Raji (cell line): Measurements from ENCODE around the gene RWDD4.

Experiments used
- POLR2A ChIP-seq: IDR thresholded peaks from 2 replicates; pipeline ENCODE4 v1.6.1; 2011; ENCODE audit warnings: low read depth, low read length, control low read depth; ENCODE audit not compliant: insufficient read depth

RWDD4 gene

DNA sequence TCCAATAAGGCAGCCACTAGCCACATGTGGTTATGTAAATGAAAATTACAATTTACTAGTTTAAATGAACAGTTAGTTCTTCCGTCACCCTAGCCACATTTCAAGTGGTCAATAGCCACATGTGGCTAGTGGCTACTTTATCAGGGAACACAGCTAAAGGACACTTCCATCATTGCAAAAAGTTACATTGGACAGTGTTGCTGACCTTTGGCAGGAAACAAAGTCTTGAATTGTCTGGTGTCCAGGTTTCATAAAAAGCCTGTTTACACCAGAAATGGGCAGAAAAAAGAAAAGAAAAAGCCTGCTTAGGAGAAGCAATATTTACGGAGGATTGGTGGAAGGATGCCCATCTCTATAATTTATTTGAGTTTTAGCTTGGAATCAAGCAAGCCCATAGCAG, 38.6 kb downstream of the RWDD4 start:
- no peak for TF ChIP-seq POLR2A

DNA sequence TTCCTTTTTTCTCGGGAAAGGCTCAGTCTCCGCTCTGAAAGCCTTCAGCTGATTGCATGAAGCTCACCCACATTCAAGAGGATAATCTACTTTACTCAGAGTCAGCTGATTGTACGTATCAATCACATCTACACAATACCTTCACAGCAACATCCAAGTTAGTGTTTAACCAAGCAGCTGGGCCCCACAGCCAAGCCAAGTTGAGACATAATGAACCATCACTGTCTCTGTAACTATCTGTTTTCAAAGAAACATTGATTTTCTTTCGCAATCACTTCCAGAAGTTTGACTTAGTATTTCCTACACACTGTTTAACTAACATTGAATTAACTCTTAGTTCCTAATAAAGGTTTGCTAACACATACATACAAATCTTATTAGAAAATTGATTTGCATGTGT, 40.3 kb downstream of the RWDD4 start:
- no peak for TF ChIP-seq POLR2A

DNA sequence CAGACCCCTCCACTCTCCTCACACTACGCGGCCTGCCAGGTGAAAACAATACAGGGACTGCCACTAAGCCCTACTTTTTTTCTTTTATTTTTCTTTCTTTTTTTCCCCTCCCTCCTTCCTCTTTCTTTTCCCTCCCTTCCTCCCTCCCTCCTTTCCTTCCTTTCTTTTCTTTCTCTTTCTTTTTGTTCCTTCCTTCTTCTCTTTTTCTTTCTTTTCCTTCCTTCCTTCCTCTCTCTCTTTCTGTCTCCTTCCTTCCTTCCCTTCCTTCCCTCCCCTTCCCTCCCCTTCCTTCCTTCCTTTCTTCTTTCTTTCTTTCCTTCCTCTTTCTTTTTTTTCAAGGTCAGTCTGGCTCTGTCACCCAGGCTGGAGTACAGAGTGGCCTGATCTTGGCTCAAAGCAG, 41.9 kb downstream of the RWDD4 start:
- no peak for TF ChIP-seq POLR2A

DNA sequence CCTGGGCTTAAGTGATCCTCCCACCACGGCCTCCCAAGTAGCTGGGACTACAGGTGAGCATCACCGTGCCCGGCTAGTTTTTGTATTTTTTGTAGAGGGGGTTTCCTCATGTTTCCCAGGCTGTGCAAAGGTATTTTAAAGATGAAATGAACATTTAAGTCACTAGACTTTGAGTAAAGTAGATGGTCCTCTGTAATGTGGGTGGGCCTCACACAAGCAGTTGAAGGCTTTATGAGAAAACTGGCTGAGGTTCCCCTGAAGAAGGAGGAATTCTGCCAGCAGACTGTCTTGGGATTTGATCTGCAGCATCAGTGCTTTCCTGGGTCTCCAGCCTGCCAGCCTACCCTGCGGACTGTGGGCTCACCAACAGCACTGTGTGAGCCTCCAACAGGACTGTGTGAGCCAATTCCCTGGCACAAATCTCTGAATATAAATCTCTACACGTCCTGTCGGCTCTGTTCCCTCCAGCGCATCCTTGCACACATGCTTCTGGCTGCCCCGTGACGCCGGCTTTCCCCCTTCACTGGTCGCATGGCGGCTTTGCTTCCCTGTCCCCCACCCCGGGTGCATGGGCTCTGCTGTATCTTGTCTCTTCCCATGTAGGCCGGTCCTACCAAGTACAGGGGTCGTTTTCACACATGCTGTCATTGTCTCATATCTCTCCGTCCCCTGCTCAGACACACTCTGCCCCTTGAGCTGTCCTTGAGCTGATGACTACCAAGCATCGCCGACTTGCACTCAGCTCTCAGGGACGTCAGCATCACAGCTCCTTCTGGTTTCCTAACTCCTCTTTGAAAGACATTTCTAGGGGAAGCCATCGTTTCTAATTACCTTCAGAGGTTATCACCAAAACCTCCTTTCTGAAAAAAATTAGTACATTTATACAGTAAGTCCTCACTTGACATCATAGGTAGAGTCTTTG, 46.4 kb downstream of the RWDD4 start:
- no peak for TF ChIP-seq POLR2A

DNA sequence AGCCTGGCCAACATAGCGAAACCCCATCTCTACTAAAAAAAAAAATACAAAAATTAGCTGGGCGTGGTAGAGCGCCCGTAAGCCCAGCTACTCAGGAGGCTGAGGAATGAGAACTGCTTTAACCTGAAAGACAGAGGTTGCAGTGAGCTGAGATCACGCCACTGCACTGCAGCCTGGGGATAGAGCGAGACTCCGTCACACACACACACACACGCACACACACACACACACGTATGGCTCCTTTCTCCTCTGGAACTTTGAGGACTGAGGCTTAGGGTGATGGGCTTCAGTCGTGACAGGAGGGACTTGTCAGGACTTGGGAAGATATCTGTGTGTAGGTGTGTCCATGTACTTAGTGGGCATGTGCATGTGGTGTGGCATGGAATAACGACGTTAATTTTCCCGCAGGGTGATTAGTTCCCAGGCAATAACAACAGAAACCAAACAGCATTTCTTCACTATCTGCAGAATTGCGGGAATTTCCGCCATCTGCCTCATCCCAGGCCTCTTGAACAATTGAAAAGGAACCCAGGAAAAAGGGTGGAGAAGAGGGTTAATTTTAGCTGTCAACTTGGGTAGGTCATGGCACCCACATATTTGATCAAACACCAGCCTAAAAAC, 47.7 kb downstream of the RWDD4 start:
- no peak for TF ChIP-seq POLR2A

DNA sequence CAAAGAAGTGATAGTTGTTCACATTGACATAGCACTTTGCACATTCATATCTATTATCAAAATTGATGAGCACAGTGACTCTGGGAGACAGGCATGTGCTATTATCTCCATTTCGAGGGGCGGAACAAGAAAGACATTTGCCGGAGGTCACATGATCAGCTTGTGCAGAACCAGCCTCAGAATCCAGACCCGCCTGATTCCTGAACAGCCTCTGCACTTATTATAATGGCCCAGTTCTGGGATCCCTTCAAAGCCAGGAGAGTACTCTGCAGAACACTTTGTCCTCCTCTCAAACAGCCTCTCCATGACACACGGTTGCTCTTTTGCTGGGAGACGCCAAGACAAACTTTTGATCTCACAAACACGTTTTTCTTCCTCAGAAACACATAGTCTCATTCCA, 48.4 kb downstream of the RWDD4 start:
- no peak for TF ChIP-seq POLR2A

DNA sequence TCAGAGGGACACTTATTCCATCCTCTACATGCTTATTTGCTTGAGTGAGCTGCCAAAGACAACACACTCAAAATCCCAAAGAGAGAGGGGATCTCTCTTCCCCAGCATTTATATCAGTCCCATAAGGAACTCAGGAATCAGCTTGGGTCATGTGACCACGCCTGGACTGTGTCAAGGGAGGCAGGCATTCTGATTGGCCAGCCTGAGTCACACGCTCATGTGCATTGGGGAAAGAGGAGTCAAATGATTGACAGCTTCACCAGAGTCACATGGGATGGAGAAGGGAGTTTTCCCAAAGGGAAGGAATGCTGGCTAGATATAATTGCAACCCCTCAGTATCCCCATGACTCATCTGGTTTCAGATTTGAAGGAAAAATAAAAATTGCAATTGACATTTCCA, 49.0 kb downstream of the RWDD4 start:
- TF ChIP-seq POLR2A = no peak

DNA sequence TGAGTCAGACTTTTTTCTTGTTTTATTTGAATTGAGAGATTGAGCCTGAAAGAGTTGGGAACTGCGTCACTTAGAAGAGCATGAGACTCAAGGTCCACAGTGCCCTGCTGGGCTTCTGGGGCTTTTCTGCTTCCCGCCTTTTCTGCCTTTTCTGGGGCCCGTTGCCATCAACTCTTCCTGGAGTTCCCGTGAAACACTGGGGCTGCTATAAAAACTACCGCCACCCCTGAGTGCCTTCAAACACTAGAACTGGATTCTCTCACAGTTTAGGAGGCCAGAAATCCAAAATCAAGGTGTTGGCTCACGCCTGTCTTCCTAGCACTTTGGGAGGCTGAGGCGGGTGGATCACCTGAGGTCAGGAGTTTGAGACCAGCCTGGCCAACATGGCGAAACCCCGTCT, 49.8 kb downstream of the RWDD4 start:
- no peak for TF ChIP-seq POLR2A

DNA sequence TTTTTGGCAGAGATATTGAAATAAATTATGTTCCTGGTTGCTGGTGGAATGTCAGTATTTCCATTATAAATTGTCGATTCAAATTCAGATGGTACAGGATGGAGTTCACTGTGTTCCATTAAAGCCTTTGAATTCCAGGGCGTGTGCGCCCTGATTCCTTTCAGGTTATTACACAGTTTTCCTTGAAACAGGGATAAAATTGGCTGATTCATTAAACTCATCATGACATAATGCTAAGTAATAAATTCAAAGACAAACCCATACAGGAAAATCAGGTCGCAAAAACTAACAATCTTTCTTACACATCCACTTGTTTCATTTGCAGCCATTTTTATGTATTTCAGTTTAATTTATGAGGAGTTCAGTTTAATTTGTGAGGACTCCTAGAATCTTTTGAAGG, 51.1 kb downstream of the RWDD4 start:
- no peak for TF ChIP-seq POLR2A

DNA sequence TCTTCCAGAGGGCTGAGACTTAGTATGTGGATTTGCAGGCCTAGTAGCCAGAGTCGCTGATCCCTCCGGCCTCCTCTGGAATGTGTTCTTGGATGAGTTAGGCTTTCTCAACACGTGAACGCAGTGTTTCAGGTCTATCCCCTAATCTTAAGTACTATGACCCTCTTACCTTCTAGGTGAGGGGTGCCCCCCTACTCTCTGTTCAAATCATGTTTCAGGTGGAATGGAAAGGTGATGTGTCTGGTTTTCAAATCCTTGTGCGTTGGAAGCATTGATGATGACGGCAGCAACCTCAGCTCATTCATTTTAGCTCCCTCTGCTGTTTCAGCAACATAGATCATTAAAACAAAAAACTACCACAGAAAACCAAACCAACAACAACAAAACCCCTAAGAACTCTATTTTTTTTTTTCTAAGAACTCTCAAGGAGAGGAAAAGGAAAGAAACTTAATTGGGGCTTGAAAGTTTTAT, 56.4 kb downstream of the RWDD4 start:
- no peak for TF ChIP-seq POLR2A

DNA sequence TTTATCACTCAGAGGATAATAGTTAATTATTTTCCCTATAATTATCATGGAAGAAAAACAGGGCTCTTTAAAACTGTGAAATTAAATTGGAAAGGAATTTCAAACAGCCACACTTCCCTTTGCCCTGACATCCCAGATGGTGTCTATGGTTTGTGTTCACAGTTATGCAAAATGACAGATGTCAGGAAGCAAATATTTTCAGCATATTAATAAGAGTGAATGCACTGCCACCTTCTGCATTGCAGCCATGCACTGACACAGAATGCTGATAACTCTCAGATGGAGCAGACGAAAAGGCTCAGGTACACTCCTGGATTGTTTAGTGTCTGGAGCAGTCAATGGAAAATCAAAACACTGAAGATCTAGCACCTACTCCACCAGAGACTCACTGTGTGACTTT, 57.6 kb downstream of the RWDD4 start:
- TF ChIP-seq POLR2A = no peak

DNA sequence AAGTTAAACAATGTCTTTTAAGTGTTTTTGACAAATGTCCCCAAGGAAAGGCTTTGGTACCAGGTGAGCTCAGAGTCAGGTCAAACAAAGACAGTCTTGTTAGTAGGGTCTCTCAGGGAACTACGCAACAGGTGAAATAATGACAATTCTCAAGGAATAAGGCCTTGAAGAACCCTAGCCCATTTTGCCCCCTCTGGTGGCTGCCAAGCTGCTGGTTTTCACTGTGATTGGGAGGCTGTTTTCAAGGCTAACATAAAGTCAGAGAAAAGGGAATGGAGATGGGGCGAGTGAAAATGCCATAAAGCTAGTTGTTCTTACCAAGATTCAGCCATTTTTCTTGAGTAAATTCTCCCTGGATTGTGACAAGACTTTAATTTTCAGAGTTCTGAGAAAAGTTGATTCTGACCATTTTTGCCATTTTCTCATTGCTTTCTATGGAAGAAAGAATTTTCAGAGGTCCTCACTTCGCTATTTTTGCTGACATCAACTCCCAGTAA, 58.7 kb downstream of the RWDD4 start:
- TF ChIP-seq POLR2A = no peak

DNA sequence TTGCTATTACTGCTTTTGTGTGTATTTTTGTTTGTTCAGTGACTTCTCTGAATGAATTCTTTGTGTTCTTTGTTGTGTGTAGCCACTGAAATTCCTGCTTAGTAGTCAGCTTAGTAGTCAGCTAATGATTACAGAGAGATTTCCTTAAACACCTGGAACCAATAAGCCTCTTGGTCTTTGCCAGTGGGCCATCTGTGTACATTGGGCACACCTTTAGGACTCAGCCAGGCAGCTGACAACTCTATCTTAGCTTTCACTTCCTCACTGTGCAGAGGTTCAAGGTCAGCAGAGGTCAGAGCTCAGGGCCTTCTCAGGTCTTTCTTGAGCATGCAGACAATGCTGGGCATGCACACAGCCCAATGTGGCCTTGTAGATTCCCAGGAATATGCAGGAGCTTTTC, 59.3 kb downstream of the RWDD4 start:
- no peak for TF ChIP-seq POLR2A

DNA sequence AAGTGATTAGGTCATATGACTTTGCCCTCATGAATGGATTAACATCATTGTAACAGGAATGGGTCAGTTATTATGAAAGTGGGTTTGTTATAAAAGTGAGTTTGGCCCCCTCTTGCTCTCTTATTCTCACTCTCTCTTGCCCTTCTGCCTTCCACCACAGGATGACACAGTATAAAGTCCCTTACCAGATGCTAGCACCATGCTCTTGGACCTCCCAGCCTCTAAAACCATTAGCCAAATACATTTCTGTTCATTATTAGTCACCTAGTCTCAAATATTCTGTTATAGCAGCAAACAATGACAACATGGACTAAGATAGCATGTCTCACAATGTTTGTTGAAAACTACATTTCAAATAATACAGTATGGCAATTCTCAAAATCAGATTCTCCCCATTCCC, 59.7 kb downstream of the RWDD4 start:
- TF ChIP-seq POLR2A = no peak

DNA sequence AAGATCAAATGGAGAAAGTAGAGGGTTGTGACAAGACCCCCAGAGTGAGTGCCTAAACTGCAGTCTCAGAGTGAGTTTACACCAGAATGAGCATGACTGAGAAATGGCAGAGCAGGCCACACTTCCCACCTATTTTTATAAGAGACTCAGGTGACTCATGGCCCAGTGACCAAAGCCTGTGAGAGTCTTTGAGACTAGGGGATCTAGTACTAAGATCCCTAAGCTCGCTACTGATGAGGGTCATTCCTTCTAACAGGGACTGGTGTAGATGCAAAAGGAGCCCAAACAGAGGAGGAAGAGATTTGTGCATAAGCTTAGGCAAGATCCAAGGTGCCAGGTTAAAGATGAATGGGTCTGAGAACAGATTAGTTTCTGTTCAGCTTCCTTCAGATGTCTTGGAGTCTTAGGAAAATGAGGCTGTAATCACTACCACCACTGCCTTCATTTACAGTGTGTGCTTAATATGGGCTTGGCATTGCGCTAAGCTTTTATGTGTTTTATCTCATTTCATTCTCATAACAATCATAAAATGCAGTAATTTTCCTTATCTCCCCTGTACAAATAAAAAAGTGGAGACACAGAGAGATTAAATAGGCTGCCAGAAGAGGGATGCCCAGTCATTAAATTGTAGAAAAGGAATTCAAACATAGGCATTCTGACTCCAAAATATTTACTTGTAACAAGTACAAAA, 62.8 kb downstream of the RWDD4 start:
- TF ChIP-seq POLR2A = no peak

DNA sequence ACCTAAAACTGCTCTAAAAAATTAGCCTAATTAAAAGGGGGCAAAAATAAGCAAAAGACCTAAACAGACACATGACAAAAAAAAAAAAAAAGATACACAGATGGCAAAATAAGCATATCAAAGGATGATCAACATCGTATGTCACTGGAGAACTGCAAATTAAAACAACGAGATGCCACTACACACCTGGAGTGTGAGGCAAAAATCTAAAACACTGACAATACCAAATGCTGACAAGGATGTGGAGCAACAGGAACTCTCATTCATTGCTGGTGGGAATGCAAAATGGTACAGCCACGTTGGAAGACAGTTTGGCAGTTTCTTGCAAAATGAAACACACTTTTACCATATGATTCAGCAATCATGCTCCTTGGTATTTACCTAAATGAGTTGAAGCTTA, 64.2 kb downstream of the RWDD4 start:
- TF ChIP-seq POLR2A = no peak
